GM12878 (cell line): ENCODE results near the gene IGSF22. TPM values are rescaled to one million over a fixed set of nuclear protein-coding genes. Genes with fewer than 3 reads are reported as not detected.

Experiments used
- ATAC-seq: fragments of 200-7000 bp; cut with Tn5 transposase; 3 replicates; pipeline ENCODE4 v1.9.1; 2020; ENCODE audit warnings: mild to moderate bottlenecking, moderate library complexity
- BruUV-seq: library from RNA; stranded (reverse); fragments of 400-500 nt; replicated peaks from 2 replicates; lab custom pipeline; 2021; lab: Mats Ljungman, UMichigan
- CTCF ChIA-PET: fragments of 300-600 bp; sonication (Branson Sonifier 250); formaldehyde crosslinking; extraction: SDS; loops from one replicate; lab custom pipeline; 2021; ENCODE audit warnings: inconsistent platforms; lab: Yijun Ruan, JAX
- POLR2A ChIA-PET: fragments of 350-600 bp; formaldehyde crosslinking; extraction: SDS; loops from one replicate; lab custom pipeline; 2021; ENCODE audit warnings: inconsistent platforms; lab: Charles Lee
- RAD21 ChIA-PET: fragments of 300-600 bp; sonication (Branson Sonifier 250); formaldehyde crosslinking; loops from one replicate; lab custom pipeline; 2023; ENCODE audit warnings: antibody characterized with exemption; ENCODE audit not compliant: unreplicated experiment; lab: Charles Lee
- SMC1A ChIA-PET: fragments of 300-600 bp; sonication (Branson Sonifier 250); formaldehyde crosslinking; loops from one replicate; lab custom pipeline; 2023; ENCODE audit not compliant: unreplicated experiment, uncharacterized antibody; lab: Charles Lee
- DNase-seq: peaks from one replicate; pipeline ENCODE4 v3.0.0-alpha.2; 2011; ENCODE audit warnings: low read depth, low spot score
- FAIRE-seq: peaks from 3 replicates; lab custom pipeline; 2011; peaks lifted over from hg19 to GRCh38; lab: Jason Lieb, UNC
- H2AFZ ChIP-seq: 2 replicates; pipeline ENCODE4 v1.6.0; 2011; ENCODE audit warnings: low read depth, low read length, control low read depth; ENCODE audit not compliant: control insufficient read depth
- H3K27ac ChIP-seq: 2 replicates; pipeline ENCODE4 v1.5.1; 2011; ENCODE audit warnings: control low read depth; ENCODE audit not compliant: control insufficient read depth, insufficient read depth
- H3K27me3 ChIP-seq, 2 experiments: replicated peaks in 1 of 2; 2 replicates each; pipeline versions ENCODE4 v1.6.0 to v1.6.1; 2011; ENCODE audit warnings: low read length in 1 of 2; ENCODE audit not compliant: control insufficient read depth in 2 of 2, insufficient read depth in 2 of 2
- H3K36me3 ChIP-seq, 2 experiments: 2 replicates each; pipeline ENCODE4 v1.5.1; 2011; ENCODE audit warnings: low read length in 1 of 2; ENCODE audit not compliant: control insufficient read depth in 2 of 2, insufficient read depth in 2 of 2
- H3K4me1 ChIP-seq: 2 replicates; pipeline ENCODE4 v1.6.1; 2011; ENCODE audit warnings: mild to moderate bottlenecking, low read length, moderate library complexity, mixed read lengths; ENCODE audit not compliant: control insufficient read depth, insufficient read depth
- H3K4me2 ChIP-seq: 2 replicates; pipeline ENCODE4 v1.6.0; 2011; ENCODE audit warnings: control low read depth; ENCODE audit not compliant: control insufficient read depth, insufficient read depth
- H3K4me3 ChIP-seq: fragments of 200-600 bp; sonication (generic); 2 replicates; pipeline ENCODE4 v1.5.1; 2016
- H3K79me2 ChIP-seq: 2 replicates; pipeline ENCODE4 v1.6.0; 2011; ENCODE audit warnings: low read length; ENCODE audit not compliant: control insufficient read depth, insufficient read depth
- H3K9ac ChIP-seq: 2 replicates; pipeline ENCODE4 v1.8.0; 2011; ENCODE audit warnings: low read length, control low read depth, mixed read lengths; ENCODE audit not compliant: control insufficient read depth, insufficient read depth
- H3K9me3 ChIP-seq: replicated peaks from 3 replicates; pipeline ENCODE4 v1.5.1; 2011; ENCODE audit warnings: mild to moderate bottlenecking, low read length; ENCODE audit not compliant: control insufficient read depth, insufficient read depth
- H4K20me1 ChIP-seq: 2 replicates; pipeline ENCODE4 v1.6.0; 2011; ENCODE audit not compliant: control insufficient read depth, insufficient read depth
- JUND ChIP-seq: IDR thresholded peaks from 2 replicates; pipeline ENCODE4 v1.6.1; 2012; ENCODE audit warnings: low read depth, mild to moderate bottlenecking, low read length, improper control_type of control experiment, moderate library complexity
- MAX ChIP-seq: IDR thresholded peaks from 2 replicates; pipeline ENCODE4 v1.6.1; 2012; ENCODE audit warnings: low read depth, low read length, improper control_type of control experiment
- MTA2 ChIP-seq: fragments of 450-650 bp; IDR thresholded peaks from 2 replicates; pipeline ENCODE4 v1.6.1; 2016; ENCODE audit warnings: low read depth, mild to moderate bottlenecking, moderate library complexity
- SIN3A ChIP-seq: IDR thresholded peaks from 2 replicates; pipeline ENCODE4 v1.6.1; 2012; ENCODE audit warnings: low read depth, low read length, improper control_type of control experiment
- ZNF687 ChIP-seq: fragments of 450-650 bp; IDR thresholded peaks from 2 replicates; pipeline ENCODE4 v1.6.1; 2017; ENCODE audit warnings: mild to moderate bottlenecking, moderate library complexity
- WGBS: methylation state at CpG from one replicate; pipeline ENCODE4 v1.1.6; 2016; ENCODE audit warnings: low lambda C conversion rate; ENCODE audit not compliant: insufficient replicate concordance, insufficient coverage; ENCODE audit errors: missing lambda C conversion rate; 5-methylcytosine and 5-hydroxymethylcytosine counted together
- in situ Hi-C: fragments of 300-500 bp; cut with MboI; formaldehyde crosslinking; loops from 9 replicates; pipeline ENCODE4 v1.14.3; 2018; ENCODE audit warnings: mixed read lengths
- intact Hi-C: fragments of 100-400 bp; cut with micrococcal nuclease; formaldehyde crosslinking; loops from one replicate; pipeline ENCODE4 v1.14.2; 2022; ENCODE audit not compliant: unreplicated experiment
- polyA plus RNA-seq, 11 experiments: library from polyadenylated mRNA; depleted of rRNA in 4 of 11; unstranded in 6 of 11; stranded (reverse) in 5 of 11; fragments of >200 nt; fragmentation: Nextera tagmentation in 4 of 11; fragmentation: Illumina TruSeq in 1 of 11; extraction: Ambion mirVana in 4 of 11; extraction: Trizol in 1 of 11; gene quantifications; 1 replicate in 1 of 11; 2 replicates in 10 of 11; pipeline versions ENCODE4 v1.2.1 to v1.2.3, GENCODE V29; 2011 to 2016; ENCODE audit warnings: inconsistent platforms in 2 of 11, missing spikeins in 2 of 11, low read depth in 1 of 11
- total RNA-seq, 4 experiments: library from RNA; depleted of rRNA in 3 of 4; stranded (reverse); fragments of >200 nt in 3 of 4; fragmentation: Illumina TruSeq in 1 of 4; extraction: Trizol in 1 of 4; gene quantifications; 2 replicates each; pipeline versions ENCODE4 v1.2.1 to v1.2.3, GENCODE V29; 2013 to 2021

Gene IGSF22
- total and polyA plus RNA-seq, 10 of the 15 experiments (the other 5 are each of a cell fraction or from before 2014, with no cell fraction given), result 0.02 to 0.18 TPM; not detected in 8

GRCh38 chr11:18774801-18775200 is 48.8 kb upstream of the IGSF22 start:
- 64% methylated on average over 7 of the region's 7 CpGs for WGBS
- intact Hi-C loops (loop anchor here (1.0 kb wide), 2 partner anchors 28 to 78 kb away; no protein-coding TSS in a partner anchor), in situ Hi-C loops (no loop called here)
- Histone ChIP-seq H3K9ac (no peak overlapping the region), H3K4me1 (peaks cover 13% of the 10 kb centered on the region), H3K4me3 (no peak overlapping the region), H3K9me3 (no peaks in the 10 kb centered on the region; the same call in 2 of the 3 replicates), H3K4me2 (no peak overlapping the region), H3K27ac (no peak overlapping the region), H3K79me2 (no peaks in the 10 kb centered on the region), H3K27me3 (no peaks in the 10 kb centered on the region), H3K36me3 (no peaks in the 10 kb centered on the region), H2AFZ (no peak overlapping the region), H4K20me1 (no peaks in the 10 kb centered on the region)
- CTCF ChIA-PET, result interaction anchor here (0.7 to 7.9 kb wide), 25 partner anchors 10 to 660 kb away, joined by 3 to 310 read pairs (median 5); no protein-coding TSS in a partner anchor
- no TSS peak for BruUV-seq
- SMC1A ChIA-PET, result interaction anchor here (0.6 to 11.8 kb wide), 16 partner anchors 9 to 248 kb away, joined by 3 to 174 read pairs (median 4); partner anchors contain the start of genes TSG101 and UEVLD
- DNase-seq, result no peak
- no peak for ATAC-seq
- RAD21 ChIA-PET, result interaction anchor here (0.9 to 5.1 kb wide), 11 partner anchors 10 to 235 kb away, joined by 3 to 34 read pairs (median 4); no protein-coding TSS in a partner anchor
- no peak for TF ChIP-seq SIN3A
- FAIRE-seq, result no peak
- POLR2A ChIA-PET, result interaction anchor here (0.7 kb wide), 1 partner anchor 21 kb away, joined by 4 read pairs; no protein-coding TSS in a partner anchor

- FAIRE-seq, result no peak
- CTCF ChIA-PET, result interaction anchor here (0.6 to 7.9 kb wide), 11 partner anchors 9 to 234 kb away, joined by 3 to 310 read pairs (median 4); no protein-coding TSS in a partner anchor
These were observed 47.7 kb upstream of the IGSF22 start for GRCh38 chr11:18773681-18774080.

More at GRCh38 chr11:18773681-18774080, 47.7 kb upstream of the IGSF22 start:
- no peaks in the 10 kb centered on the region for H3K79me2 ChIP-seq
- no peaks in the 10 kb centered on the region; the same call in 2 of the 3 replicates for H3K9me3 ChIP-seq
- no peak overlapping the region for H3K27ac ChIP-seq
- in situ Hi-C loops (no loop called here), intact Hi-C loops (no loop called here)
- peaks cover 25% of the 10 kb centered on the region for H3K4me1 ChIP-seq
- H4K20me1 ChIP-seq, result no peaks in the 10 kb centered on the region
- BruUV-seq, result no TSS peak
- no peaks in the 10 kb centered on the region for H3K36me3 ChIP-seq
- TF ChIP-seq MAX, result no peak
- no peak for TF ChIP-seq ZNF687
- TF ChIP-seq JUND, result no peak
- no peak for TF ChIP-seq MTA2
- H3K9ac ChIP-seq, result no peak overlapping the region
- SMC1A ChIA-PET, result interaction anchor here (1.0 to 11.8 kb wide), 7 partner anchors 8 to 52 kb away, joined by 3 to 174 read pairs (median 4); no protein-coding TSS in a partner anchor
- no peak overlapping the region for H3K4me3 ChIP-seq
- whole genome bisulfite sequencing, result 22% methylated on average over 3 of the region's 3 CpGs
- RAD21 ChIA-PET, result interaction anchor here (0.8 to 5.1 kb wide), 6 partner anchors 8 to 79 kb away, joined by 3 to 34 read pairs (median 16); no protein-coding TSS in a partner anchor
- H3K4me2 ChIP-seq, result no peak overlapping the region
- no peaks in the 10 kb centered on the region for H3K27me3 ChIP-seq
- DNase-seq (no peak), ATAC-seq (no peak)
- POLR2A ChIA-PET, result interaction anchor here (0.6 to 1.4 kb wide), 2 partner anchors 9 to 10 kb away, joined by 3 to 7 read pairs; no protein-coding TSS in a partner anchor
- H2AFZ ChIP-seq, result no peak overlapping the region
